HG02588 (cell line): ENCODE results near the gene ROBO2.

ENCODE experiments used
- ATAC-seq: cut with Tn5 transposase; IDR thresholded peaks from one replicate; pipeline ENCODE4 v1.9.1; 2021; ENCODE audit warnings: mild to moderate bottlenecking, moderate library complexity; ENCODE audit not compliant: unreplicated experiment

The ROBO2 gene

DNA sequence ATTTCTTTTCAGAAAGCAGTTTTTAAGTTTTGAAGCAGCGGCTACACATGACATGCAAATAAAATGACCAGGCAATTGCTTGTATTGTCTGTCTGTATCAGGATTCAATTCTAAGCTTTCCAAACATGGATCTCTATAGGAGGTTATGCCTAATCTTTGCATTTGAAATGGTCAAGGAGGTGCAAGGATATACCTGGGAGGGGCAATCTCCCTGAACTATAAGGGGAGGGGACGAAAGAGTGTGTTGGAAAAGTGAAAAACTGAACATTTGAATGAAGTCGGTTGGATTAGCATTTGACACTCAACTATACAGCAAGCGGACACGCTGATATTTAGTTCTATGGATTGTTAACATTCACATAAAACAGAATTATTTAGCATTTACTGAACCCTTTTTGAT is 11.7 kb downstream of the ROBO2 start:
- ATAC-seq, result no peak

DNA sequence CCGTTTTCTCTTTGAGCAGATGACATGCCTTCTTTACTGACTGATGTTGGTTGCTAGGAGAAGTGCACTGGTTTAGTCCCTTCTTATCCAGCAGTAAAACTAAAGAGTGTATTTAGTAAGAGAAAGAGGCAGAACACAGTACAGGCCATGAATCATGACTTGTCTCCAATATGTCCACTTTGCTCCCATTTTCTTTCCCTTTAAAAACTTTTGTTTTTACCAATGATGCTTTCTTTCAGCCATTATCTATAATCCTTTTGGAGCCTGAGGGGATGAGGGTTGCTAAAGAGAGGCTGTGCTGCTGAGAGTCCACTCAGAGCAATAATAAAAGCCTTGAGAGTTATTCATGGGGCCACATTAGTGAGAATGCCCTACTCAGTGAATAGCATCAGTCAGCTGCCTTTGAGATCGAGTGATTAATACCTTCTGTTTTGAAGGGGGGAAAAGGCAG is 12.2 kb downstream of the ROBO2 start:
- ATAC-seq, result no peak

DNA sequence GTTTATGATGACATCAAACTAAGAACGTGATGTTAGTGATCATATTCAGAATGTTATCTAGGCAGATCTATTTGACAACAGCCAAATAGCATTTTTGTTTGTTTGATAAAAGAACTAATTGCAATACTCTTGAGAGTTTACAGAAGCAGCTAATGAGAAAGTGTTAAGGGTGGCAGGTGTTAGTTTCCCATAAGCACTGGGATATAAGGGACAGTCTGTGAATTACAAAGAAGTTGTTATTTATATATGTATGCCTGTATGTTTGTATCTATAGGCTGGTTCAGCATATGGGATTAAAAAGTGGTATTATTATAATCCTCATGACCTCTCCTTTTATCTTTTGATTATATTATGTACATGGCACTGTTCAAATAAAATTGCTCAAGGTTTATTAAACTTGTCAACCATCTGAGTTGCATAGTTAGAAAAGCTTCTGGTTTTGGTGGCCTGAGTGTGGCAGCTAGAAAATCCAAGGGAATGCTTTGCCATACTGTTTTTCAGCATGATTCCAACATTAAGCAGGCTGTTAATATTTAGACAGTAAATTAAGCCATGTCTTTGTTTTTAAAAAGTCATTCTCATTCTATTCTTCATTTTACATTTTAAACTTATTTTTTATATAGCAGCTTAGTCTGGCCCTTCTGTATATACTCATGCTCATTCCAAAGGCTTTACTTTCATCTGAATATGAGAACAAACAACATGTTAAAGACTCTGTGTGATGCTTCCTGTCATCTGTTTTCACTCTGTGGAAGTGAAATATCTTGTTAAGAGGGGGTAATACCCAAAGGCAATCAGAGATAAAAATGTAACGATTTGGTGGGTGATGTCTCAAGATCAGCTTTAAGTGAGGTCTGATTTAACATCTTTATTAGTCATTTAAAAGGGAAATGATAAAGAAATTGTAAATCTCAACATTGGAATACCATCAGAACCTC is 13.1 kb downstream of the ROBO2 start:
- no peak for ATAC-seq

DNA sequence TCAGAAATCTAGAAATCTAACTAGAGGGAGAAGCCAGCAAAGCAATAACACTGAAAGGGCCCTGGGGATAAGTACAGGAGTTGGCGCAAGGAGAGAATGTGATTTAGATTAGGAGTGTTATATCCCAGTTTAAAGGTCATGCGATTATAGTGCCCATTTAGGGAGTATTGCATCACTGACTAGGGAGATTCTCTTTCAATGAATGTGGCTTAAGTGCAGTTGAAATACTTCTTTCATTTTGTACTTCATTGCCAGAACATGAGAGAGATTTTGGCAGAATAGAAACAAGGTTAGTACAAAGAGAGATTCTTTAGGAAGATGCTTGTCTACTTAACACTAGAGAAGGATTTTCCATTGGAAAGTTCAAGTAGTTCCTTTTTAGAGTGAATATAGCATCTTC is 13.9 kb downstream of the ROBO2 start:
- no peak for ATAC-seq

DNA sequence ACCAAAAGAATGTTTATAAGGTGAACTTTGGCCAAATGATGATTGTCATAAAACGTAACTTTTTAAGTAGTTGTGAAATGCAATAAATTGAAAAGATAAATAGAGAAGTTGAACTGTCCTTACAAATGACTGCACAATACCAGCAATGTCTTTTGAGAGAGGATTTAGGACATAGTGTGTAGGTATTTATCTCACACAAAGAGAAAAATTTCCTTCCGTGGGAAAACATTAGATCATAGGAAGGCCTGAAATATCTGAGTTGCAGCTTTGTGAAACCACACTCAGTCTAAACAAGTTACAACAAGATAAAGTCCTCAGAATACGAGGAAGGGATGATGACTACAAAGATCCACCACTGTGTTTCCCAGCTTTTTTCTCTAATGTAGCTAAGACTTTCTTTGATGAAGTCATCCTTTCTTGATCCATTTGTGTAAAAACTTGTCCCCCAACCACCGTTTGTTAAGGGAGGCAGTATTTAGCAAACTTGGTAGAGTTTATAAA is 16.0 kb downstream of the ROBO2 start:
- ATAC-seq, result no peak

DNA sequence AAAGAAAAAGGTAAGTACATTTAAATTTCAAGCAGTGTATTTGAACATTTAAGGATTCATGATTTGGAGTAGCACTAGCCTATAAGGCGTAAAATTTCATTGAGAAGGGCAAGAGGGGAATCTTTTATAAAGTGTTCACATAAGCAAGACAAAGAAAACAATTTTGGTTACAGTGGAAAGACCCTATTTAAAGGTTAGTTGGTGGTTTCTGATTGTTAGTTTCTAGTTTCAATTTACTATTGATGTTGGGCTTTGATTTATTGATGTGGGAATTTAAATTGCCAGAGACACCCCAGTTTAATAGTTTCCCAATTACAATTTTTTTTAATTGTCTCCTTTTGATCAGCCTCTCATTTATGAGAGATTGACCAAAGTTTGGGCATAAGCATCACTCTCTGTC is 19.5 kb downstream of the ROBO2 start:
- no peak for ATAC-seq

DNA sequence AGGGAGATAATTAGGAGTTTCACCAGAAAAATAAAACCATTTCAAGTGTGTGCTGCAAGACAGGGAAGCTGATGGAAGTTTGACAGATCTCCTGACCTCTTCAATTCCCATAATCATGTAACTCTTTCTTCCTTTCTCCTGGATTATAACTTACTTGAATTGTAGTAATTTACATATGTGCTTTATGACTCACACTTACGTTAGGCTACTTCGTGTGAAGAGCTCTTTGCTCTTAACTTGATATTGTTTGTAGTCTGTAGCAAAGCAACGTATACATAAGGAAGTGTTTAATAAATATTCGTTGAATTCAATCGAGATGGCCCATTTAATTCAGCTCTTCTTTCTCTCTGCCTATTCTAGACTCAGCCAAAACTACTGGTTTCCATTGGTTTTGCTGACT is 23.5 kb downstream of the ROBO2 start:
- no peak for ATAC-seq

DNA sequence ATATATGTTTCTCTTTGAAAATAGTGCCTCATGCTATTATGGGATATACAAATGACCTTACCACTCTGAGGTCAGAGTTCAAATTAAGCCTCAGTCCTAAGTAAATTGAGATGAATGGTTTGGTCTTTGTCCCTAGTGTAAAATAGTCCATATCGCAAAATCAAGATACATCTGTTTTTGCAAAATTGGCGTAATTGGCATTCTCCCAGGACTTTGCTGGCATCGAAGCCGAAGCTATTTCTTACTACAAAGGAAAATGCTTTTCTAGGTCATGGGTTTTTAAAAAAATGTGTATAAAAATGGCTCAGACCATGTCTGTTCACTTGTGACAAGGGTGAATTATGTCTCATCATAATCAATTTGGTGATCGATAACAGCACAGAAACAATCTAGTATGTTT is 25.9 kb downstream of the ROBO2 start:
- no peak for ATAC-seq

DNA sequence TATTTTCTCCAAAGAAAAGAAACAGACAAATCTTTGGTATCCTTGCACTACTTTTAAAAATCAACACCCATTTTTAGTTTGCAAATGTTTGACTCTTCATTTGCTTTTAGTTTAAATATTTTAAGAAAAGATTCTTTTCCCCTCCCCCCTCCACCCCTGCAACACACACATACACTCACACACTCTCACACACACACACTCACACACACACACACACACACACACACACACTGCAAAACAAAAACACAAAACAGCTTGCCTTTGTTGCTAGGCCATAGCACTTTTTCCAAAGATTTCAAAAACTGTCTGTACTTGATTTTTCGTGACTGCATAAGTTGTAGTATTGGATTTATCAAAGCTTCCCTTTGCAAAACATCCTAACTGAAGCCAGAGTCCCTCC is 26.9 kb downstream of the ROBO2 start:
- ATAC-seq, result no peak

DNA sequence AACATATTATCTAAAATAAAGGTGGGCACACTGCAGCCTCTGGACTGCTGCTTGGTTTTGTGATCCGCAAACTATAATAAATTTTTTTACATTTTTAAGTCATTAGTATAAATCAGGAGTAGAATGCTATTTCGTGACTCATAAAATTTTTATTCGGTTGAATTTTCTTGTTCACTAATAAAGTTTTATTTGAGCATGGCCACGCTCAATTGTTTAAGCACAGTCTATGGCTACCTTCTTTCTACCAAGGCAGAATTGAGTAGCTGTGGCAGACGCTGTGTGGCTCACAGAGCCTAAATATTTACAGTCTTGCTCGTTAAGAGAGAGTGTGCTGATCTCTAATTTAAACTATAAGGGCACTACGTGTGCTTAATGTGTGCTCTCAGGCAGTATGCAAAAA is 28.9 kb downstream of the ROBO2 start:
- ATAC-seq, result no peak

DNA sequence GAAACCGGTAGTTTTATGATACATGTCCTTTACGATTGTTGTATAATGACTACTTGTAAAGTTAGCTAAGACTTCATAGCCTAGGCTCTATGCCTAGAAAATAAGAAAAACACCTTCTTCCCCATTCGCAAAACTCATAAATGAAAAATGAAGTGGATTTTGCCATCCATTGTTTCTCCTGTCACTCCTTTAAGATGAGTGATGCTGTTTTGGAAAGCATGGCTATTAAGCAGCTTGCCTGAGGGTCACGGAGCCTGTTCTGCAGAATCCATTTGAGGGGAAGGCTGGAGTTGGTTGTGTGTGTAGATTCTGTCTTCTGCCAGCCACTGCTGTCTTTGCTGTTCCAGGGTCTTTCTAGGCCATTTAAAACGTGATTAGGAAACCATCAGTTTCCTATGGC is 31.5 kb downstream of the ROBO2 start:
- ATAC-seq, result no peak

DNA sequence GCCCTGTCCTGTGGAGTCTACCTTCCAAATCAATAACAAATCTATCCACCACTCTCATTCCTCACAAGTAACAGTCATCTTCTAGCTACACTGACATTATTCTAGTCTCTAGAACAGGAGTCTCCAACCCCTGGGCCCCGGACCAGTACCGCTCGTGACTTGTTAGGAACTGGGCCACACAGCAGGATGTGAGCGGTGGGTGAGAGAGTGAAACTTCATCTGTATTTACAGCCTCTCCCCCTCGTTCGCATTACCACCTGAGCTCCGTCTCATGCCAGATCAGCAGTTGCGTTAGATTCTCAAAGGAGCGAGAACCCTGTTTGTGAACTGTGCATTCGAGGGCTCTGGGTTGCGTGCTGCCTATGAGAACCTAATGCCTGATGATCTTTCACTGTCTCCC is 31.9 kb downstream of the ROBO2 start:
- no peak for ATAC-seq

DNA sequence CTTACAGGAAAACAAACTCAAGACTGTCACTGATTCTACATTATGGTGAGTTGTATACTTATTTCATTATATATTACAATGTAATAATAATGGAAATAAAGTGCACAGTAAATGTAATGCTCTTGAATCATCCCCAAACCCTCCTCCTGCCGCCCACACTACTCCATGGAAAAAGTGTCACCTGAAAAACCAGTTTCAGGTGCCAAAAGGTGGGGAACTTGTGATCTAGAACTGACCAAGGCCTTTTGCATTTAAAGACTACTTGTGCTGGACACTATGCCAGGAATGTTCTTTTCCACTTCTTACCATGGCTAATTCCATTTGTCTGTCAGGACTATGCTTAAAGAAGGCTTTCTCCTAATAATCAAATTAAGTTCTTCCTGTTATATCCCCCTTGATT is 32.3 kb downstream of the ROBO2 start:
- no peak for ATAC-seq

DNA sequence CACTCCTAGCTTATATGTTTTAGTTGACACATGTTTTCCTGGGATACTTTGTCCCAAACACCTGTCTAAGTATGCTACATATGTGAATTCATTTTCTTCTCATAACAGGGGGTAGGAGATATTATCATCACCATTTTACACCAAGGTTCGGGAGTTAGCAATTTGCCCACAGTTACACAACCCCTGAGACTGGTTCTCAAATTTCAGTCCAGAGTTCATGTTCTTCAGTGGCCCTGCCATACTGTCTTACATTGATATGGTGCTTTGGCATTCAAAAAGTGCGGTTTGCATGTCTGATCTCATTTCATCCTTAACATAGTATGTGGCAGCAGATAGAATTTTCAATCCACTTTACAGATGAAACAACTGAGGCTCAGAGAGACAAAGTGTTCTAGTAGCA is 38.4 kb downstream of the ROBO2 start:
- no peak for ATAC-seq

DNA sequence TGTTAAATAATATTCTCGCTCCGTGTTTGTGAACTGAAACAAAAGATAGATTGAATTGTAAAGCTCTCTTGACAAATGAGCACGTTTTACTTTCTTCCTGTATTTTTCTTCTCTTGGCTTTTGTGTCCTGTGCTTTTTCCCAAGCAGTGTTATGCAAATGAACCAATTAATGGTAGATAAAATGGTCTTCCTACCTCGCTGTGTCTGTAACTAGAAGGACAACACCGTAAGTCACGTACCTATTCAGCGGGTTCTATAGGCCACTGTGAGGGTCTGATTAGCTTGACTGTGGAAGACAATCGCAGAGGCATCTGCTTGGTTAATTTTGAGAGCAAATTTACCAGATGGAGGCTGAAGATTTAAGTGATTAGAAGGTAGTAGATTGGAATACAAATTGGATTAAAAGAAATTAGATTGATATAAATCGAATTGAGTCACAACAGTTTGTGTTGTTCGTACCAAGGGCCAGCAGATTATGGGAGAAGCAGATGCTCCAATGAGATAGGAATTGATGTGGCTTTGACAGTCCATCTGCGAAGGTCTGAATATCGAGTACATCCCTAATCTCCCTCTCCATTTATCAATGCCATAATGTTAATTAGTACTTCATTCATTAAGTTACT is 40.2 kb downstream of the ROBO2 start:
- no peak for ATAC-seq

DNA sequence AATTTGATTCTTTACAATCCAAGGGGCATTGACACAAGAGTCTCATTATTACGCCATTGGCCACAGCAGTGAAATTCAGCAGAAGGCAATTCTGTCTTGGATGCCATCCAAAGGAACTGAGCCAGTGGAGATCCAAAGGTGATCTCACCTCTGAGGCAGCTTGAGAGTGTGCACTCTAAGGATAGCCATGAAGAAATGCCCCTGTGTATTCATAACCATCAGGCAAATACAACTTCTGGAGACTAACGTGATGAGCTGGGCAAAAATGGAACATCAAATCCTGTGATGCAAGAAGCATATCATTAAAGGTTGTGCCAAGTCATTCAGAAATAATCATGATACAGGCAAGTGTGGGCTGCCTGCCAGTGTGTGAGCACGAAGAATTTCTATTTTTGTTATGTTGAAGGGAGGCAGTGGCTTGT is 41.4 kb downstream of the ROBO2 start:
- no peak for ATAC-seq

DNA sequence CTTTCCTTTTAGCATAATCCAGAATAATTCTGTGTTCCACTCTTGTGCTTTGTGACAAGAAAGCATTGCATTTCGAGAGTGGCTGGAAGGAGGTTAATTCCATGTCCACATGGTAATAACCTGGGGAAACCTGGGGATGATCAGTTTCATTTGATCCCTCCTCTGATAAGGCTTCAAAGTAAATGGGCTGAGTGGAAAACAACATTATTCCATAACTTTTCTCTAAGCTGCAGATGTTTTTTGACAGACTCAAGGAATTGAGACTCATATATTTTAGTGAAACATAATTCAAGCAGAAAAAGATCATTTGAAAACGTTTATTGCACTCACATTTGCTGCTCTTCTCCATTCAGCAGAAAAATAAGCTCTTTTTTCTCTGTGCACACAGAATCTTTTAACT is 44.6 kb downstream of the ROBO2 start:
- no peak for ATAC-seq

DNA sequence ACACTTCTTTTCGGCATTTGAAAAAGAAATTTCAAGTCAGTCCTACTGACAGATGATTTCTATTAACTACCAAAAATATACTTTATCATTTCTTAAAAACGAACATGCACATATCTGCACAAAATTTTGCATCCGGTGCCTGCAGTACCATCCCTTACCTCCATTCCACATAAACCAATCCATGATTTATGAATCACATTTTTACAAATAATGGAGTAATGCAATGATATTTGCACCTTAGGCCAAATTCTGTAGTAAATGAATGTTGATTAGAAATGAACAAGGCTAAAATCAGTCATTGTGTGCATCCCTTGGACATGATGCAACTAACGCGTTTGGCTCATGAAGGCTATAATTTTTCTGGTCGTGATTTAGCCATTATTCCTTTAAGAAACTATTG is 46.5 kb downstream of the ROBO2 start:
- no peak for ATAC-seq

DNA sequence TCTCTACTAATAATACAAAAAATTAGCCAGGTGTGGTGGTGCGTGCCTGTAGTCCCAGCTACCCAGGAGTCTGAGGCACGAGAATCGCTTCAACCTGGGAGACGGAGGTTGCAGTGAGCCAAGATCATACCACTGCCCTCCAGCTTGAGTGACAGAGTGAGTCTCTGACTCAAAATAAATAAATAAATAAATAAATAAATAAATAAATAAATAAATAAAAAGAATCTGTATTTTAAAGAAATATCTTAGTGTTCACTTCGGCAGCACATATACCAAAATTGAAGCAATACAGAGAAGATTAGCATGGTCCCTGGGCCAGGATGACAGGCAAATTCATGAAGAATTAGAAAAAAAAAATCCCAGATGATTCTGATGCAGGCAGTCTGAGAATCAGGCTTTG is 51.9 kb downstream of the ROBO2 start:
- no peak for ATAC-seq

DNA sequence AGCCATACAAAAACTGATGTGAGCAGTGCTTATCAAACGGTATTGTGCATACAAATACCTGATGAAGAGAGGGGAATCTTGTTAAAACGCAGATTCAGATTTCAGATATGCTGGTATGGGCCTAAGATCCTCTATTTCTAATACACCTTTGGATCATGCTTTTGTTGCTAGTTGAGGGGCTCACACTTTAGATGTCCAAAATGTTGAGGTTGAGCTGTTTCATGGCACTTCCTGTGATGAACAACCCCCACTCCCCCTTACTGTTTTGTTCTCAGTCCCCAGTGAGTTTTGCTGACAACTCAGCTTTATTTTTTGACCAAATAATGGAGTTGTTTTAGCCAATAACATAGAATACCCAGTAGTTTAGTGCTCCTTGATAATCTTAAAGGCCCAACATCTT is 53.2 kb downstream of the ROBO2 start:
- no peak for ATAC-seq

DNA sequence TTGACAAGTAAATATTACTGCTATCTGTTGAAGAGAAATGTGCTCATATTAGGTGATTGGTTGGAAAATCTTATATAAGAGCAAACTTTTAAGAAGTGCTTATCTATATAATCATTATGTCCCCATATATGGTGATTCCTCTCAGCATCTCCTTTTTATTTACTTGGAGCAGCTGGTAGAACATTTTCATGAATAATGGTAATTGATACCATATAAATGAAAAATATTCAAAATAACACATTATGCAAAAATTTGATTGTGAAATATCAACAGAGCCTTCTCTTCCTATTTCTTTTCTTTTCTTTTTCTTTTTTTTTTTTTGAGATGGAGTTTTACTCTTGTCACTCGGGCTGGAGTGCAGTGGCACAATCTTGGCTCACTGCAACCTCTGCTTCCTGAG is 56.2 kb downstream of the ROBO2 start:
- ATAC-seq, result no peak
